Measurements from ENCODE around the gene CIDEB. TPM values are rescaled to one million over a fixed set of nuclear protein-coding genes. Genes with fewer than 3 reads are reported as not detected.
A peak's percentile ranks its signal among the peaks of the same experiment; 100 is the strongest.

CIDEB gene
- total RNA-seq, 1 experiment from 2014 or later: 0.22 TPM

GRCh38 chr14:24259282-24260025, 48.3 kb downstream of the CIDEB start:
- Histone ChIP-seq H2AFZ (ENCODE audit: low read depth, low read length, poor library complexity, severe bottlenecking) (no peak overlapping the region), H3K27me3 (ENCODE audit: insufficient read depth, low read length) (no peaks in the 10 kb centered on the region), H3K79me2 (ENCODE audit: insufficient read depth, low read length) (no peaks in the 10 kb centered on the region), H3K27ac (ENCODE audit: low read depth, low read length) (no peak overlapping the region), H4K20me1 (ENCODE audit: insufficient read depth) (no peaks in the 10 kb centered on the region), H3K9ac (ENCODE audit: low read length) (no peak overlapping the region), H3K4me2 (ENCODE audit: low read length) (peak overlapping the region; percentile 43), H3K4me1 (ENCODE audit: control insufficient read depth in 1 of 2, insufficient read depth in 2 of 2, low read length in 2 of 2) (peaks cover 10 to 14% of the 10 kb centered on the region in 2 experiments), H3K36me3 (ENCODE audit: control insufficient read depth in 1 of 2, insufficient read depth in 2 of 2, low read length in 2 of 2) (no peaks in the 10 kb centered on the region; a peak in 1 of 4 replicates), H3K4me3 (replicated peaks in 1 of 2; ENCODE audit: low read depth in 1 of 2, low read length in 2 of 2) (no peak overlapping the region), H3K9me2 (ENCODE audit: insufficient read depth) (no peaks in the 10 kb centered on the region), H3K9me3 (ENCODE audit: control insufficient read depth in 1 of 2, insufficient read depth in 1 of 2, low read depth in 1 of 2, low read length in 2 of 2) (no peaks in the 10 kb centered on the region)
- ChIA-PET RAD21 (ENCODE audit: low non-redundant PET in 1 of 2, low total read pairs in 2 of 2, uncharacterized antibody in 2 of 2, unreplicated experiment in 2 of 2) (no interaction called here), POLR2A (no interaction called here), CTCF (no interaction called here)
- no TSS peak for BruUV-seq (replicated peaks)
- intact Hi-C loops (cut with micrococcal nuclease): no loop called here
- DNase-seq (ENCODE audit: low read depth, low spot score) (no peak), ATAC-seq (peak; percentile 55; the same call in 1 of the 2 replicates)
- no peak for TF ChIP-seq CEBPB (IDR thresholded peaks at IDR 0.05; ENCODE audit: low read depth)
- TF ChIP-seq YY1 (IDR thresholded peaks at IDR 0.05; ENCODE audit: extremely low read depth, insufficient replicate concordance, low read depth, low read length): no peak
- no peak for TF ChIP-seq POLR2AphosphoS5 (IDR thresholded peaks at IDR 0.05; ENCODE audit: low read depth, low read length)
- TF ChIP-seq REST (IDR thresholded peaks at IDR 0.05; ENCODE audit: low read depth): no peak
- no peak for TF ChIP-seq FOSL1 (IDR thresholded peaks at IDR 0.05; ENCODE audit: low read depth)
- no peak for TF ChIP-seq MAX (IDR thresholded peaks at IDR 0.05)

All from HCT116 (cell line).